ENCODE measurements around the gene NECTIN4. TPM values are rescaled to one million over a fixed set of nuclear protein-coding genes. Genes with fewer than 3 reads are reported as not detected.
A peak's percentile ranks its signal among the peaks of the same experiment; 100 is the strongest.

The NECTIN4 gene
- total and polyA plus RNA-seq, 2 experiments from 2014 or later = 0.16 TPM; not detected in 1

DNA sequence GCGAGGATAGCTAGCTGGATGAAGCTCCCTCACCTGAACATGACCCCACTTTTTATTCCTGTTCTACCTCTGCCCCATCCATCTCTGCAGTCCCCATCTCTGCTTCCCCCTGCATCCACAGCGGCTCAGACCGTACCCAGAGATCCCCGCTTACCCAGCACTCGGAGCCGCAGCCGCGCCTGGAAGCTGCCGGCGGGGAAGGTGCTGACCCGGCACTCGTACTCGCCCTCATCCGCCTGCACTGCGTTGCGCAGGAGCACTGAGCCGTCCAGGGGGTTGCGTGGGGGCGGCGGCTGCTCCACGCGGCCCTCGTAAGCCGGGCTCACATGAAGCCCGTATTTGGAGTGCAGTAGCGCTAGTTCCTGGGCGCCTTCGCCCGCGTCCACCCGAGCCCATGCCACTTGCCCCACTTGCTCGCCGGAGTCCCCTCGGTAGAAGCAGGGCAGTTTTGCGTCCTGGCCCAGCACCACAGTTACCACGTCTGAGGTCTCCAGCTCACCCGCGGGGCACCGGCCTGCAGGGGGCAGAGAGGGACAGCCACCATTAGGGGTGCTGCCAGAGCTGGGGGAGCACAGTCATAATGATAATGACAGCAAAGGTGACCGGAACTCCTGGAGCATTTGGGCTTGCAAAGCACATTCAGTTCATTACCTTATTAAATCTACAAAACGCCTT is 9.8 kb downstream of the NECTIN4 start:
- H3K36me3 Mint-ChIP-seq (ENCODE audit: low read depth) = no peaks in the 10 kb centered on the region; the same call in 2 of the 3 replicates
- H3F3A ChIP-seq (replicated peaks; ENCODE audit: low read depth) = peaks cover 5% of the 10 kb centered on the region; the same call in 1 of the 2 replicates
- H3K4me2 ChIP-seq = peak overlapping the region; percentile 65; the same call in 1 of the 2 replicates
- H3K27me3 Mint-ChIP-seq (ENCODE audit: insufficient read depth, low read depth, poor library complexity) = peaks cover 10% of the 10 kb centered on the region
- ATAC-seq (peak; percentile 75), DNase-seq (ENCODE audit: low spot score) (peak; percentile 51)
- H3K27me3 ChIP-seq (ENCODE audit: insufficient read depth) = no peaks in the 10 kb centered on the region
- peaks cover 8% of the 10 kb centered on the region for H3K4me1 Mint-ChIP-seq
- H2AFZ ChIP-seq = peak overlapping the region; percentile 92
- no peaks in the 10 kb centered on the region for H3K79me2 ChIP-seq (replicated peaks; ENCODE audit: insufficient read depth)
- H4K20me1 ChIP-seq (replicated peaks; ENCODE audit: insufficient read depth) = no peaks in the 10 kb centered on the region
- peaks cover 8% of the 10 kb centered on the region; the same call in 1 of the 2 replicates for H3K4me1 ChIP-seq (ENCODE audit: insufficient read depth)
- H3K27ac ChIP-seq (ENCODE audit: low read depth) = no peak overlapping the region
- H3K4me3 ChIP-seq = peak overlapping the region; percentile 42
- no peak overlapping the region for H3K4me3 Mint-ChIP-seq
- TF ChIP-seq, protein P1, sequence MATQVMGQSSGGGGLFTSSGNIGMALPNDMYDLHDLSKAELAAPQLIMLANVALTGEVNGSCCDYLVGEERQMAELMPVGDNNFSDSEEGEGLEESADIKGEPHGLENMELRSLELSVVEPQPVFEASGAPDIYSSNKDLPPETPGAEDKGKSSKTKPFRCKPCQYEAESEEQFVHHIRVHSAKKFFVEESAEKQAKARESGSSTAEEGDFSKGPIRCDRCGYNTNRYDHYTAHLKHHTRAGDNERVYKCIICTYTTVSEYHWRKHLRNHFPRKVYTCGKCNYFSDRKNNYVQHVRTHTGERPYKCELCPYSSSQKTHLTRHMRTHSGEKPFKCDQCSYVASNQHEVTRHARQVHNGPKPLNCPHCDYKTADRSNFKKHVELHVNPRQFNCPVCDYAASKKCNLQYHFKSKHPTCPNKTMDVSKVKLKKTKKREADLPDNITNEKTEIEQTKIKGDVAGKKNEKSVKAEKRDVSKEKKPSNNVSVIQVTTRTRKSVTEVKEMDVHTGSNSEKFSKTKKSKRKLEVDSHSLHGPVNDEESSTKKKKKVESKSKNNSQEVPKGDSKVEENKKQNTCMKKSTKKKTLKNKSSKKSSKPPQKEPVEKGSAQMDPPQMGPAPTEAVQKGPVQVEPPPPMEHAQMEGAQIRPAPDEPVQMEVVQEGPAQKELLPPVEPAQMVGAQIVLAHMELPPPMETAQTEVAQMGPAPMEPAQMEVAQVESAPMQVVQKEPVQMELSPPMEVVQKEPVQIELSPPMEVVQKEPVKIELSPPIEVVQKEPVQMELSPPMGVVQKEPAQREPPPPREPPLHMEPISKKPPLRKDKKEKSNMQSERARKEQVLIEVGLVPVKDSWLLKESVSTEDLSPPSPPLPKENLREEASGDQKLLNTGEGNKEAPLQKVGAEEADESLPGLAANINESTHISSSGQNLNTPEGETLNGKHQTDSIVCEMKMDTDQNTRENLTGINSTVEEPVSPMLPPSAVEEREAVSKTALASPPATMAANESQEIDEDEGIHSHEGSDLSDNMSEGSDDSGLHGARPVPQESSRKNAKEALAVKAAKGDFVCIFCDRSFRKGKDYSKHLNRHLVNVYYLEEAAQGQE (IDR thresholded peaks at IDR 0.05; ENCODE audit: unreplicated experiment) = no peak
- TF ChIP-seq, protein P2, sequence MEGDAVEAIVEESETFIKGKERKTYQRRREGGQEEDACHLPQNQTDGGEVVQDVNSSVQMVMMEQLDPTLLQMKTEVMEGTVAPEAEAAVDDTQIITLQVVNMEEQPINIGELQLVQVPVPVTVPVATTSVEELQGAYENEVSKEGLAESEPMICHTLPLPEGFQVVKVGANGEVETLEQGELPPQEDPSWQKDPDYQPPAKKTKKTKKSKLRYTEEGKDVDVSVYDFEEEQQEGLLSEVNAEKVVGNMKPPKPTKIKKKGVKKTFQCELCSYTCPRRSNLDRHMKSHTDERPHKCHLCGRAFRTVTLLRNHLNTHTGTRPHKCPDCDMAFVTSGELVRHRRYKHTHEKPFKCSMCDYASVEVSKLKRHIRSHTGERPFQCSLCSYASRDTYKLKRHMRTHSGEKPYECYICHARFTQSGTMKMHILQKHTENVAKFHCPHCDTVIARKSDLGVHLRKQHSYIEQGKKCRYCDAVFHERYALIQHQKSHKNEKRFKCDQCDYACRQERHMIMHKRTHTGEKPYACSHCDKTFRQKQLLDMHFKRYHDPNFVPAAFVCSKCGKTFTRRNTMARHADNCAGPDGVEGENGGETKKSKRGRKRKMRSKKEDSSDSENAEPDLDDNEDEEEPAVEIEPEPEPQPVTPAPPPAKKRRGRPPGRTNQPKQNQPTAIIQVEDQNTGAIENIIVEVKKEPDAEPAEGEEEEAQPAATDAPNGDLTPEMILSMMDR (conservative IDR thresholded peaks at IDR 0.05; ENCODE audit: low read depth in 2 of 2) = peak; percentile 43 to 57
- no peak overlapping the region for H3K27ac Mint-ChIP-seq
- H3K36me3 ChIP-seq (ENCODE audit: insufficient read depth) = no peaks in the 10 kb centered on the region
- H3K9me2 ChIP-seq (ENCODE audit: insufficient read depth) = no peaks in the 10 kb centered on the region; the same call in 1 of the 2 replicates
- H3K9me3 Mint-ChIP-seq = no peaks in the 10 kb centered on the region

DNA sequence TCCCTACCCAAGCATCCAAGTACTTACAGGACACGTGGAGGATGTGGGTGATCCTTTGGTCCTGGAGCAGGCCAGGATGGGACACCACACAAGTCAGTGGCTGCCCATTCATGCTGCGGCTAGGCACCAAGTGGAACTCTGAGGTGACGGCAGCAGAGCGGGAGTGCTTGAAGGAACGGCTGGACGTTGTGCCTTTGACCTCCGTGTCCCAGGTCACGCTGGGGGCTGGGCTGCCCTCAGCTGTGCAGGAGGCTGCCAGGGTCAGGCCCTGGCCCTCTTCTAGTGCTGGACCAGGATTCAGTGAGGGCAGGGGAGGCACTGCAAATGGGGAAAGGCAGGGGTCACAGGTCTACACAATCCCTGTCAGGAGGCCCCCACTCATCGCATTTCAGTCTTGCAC is 11.9 kb downstream of the NECTIN4 start:
- DNase-seq (ENCODE audit: low spot score) = no peak
- H3K4me1 ChIP-seq (ENCODE audit: insufficient read depth) = peaks cover 8% of the 10 kb centered on the region; the same call in 1 of the 2 replicates
- H3K27ac ChIP-seq (ENCODE audit: low read depth) = no peak overlapping the region
- H3K27me3 Mint-ChIP-seq (ENCODE audit: insufficient read depth, low read depth, poor library complexity) = peaks cover 10% of the 10 kb centered on the region
- H3K4me2 ChIP-seq = no peak overlapping the region
- H3K36me3 Mint-ChIP-seq (ENCODE audit: low read depth) = no peaks in the 10 kb centered on the region; the same call in 2 of the 3 replicates
- H3K4me1 Mint-ChIP-seq = peaks cover 8% of the 10 kb centered on the region
- no peak overlapping the region for H3K4me3 ChIP-seq
- no peaks in the 10 kb centered on the region for H3K36me3 ChIP-seq (ENCODE audit: insufficient read depth)
- H3K4me3 Mint-ChIP-seq = no peak overlapping the region
- H4K20me1 ChIP-seq (replicated peaks; ENCODE audit: insufficient read depth) = no peaks in the 10 kb centered on the region
- no peaks in the 10 kb centered on the region for H3K79me2 ChIP-seq (replicated peaks; ENCODE audit: insufficient read depth)
- H3K9me2 ChIP-seq (ENCODE audit: insufficient read depth) = no peaks in the 10 kb centered on the region; the same call in 1 of the 2 replicates
- H3K9me3 Mint-ChIP-seq = no peaks in the 10 kb centered on the region
- no peak overlapping the region for H3K27ac Mint-ChIP-seq
- H3F3A ChIP-seq (replicated peaks; ENCODE audit: low read depth) = peaks cover 5% of the 10 kb centered on the region; the same call in 1 of the 2 replicates
- ATAC-seq = no peak
- no peaks in the 10 kb centered on the region for H3K27me3 ChIP-seq (ENCODE audit: insufficient read depth)
- no peak overlapping the region for H2AFZ ChIP-seq
- no peak for TF ChIP-seq JUNB (IDR thresholded peaks at IDR 0.05; ENCODE audit: unreplicated experiment)
- no peak for TF ChIP-seq NANOG (IDR thresholded peaks at IDR 0.05; ENCODE audit: borderline replicate concordance)
- no peak for TF ChIP-seq EZH2phosphoT487 (IDR thresholded peaks at IDR 0.05; ENCODE audit: unreplicated experiment)
- TF ChIP-seq STAT1 (IDR thresholded peaks at IDR 0.05; ENCODE audit: unreplicated experiment) = no peak
- TF ChIP-seq, protein P3, sequence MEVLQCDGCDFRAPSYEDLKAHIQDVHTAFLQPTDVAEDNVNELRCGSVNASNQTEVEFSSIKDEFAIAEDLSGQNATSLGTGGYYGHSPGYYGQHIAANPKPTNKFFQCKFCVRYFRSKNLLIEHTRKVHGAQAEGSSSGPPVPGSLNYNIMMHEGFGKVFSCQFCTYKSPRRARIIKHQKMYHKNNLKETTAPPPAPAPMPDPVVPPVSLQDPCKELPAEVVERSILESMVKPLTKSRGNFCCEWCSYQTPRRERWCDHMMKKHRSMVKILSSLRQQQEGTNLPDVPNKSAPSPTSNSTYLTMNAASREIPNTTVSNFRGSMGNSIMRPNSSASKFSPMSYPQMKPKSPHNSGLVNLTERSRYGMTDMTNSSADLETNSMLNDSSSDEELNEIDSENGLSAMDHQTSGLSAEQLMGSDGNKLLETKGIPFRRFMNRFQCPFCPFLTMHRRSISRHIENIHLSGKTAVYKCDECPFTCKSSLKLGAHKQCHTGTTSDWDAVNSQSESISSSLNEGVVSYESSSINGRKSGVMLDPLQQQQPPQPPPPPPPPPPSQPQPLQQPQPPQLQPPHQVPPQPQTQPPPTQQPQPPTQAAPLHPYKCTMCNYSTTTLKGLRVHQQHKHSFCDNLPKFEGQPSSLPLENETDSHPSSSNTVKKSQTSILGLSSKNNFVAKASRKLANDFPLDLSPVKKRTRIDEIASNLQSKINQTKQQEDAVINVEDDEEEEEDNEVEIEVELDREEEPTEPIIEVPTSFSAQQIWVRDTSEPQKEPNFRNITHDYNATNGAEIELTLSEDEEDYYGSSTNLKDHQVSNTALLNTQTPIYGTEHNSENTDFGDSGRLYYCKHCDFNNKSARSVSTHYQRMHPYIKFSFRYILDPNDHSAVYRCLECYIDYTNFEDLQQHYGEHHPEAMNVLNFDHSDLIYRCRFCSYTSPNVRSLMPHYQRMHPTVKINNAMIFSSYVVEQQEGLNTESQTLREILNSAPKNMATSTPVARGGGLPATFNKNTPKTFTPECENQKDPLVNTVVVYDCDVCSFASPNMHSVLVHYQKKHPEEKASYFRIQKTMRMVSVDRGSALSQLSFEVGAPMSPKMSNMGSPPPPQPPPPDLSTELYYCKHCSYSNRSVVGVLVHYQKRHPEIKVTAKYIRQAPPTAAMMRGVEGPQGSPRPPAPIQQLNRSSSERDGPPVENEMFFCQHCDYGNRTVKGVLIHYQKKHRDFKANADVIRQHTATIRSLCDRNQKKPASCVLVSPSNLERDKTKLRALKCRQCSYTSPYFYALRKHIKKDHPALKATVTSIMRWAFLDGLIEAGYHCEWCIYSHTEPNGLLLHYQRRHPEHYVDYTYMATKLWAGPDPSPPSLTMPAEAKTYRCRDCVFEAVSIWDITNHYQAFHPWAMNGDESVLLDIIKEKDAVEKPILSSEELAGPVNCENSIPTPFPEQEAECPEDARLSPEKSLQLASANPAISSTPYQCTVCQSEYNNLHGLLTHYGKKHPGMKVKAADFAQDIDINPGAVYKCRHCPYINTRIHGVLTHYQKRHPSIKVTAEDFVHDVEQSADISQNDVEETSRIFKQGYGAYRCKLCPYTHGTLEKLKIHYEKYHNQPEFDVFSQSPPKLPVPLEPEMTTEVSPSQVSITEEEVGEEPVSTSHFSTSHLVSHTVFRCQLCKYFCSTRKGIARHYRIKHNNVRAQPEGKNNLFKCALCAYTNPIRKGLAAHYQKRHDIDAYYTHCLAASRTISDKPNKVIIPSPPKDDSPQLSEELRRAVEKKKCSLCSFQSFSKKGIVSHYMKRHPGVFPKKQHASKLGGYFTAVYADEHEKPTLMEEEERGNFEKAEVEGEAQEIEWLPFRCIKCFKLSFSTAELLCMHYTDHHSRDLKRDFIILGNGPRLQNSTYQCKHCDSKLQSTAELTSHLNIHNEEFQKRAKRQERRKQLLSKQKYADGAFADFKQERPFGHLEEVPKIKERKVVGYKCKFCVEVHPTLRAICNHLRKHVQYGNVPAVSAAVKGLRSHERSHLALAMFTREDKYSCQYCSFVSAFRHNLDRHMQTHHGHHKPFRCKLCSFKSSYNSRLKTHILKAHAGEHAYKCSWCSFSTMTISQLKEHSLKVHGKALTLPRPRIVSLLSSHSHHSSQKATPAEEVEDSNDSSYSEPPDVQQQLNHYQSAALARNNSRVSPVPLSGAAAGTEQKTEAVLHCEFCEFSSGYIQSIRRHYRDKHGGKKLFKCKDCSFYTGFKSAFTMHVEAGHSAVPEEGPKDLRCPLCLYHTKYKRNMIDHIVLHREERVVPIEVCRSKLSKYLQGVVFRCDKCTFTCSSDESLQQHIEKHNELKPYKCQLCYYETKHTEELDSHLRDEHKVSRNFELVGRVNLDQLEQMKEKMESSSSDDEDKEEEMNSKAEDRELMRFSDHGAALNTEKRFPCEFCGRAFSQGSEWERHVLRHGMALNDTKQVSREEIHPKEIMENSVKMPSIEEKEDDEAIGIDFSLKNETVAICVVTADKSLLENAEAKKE (CRISPR knock-in tag; IDR thresholded peaks at IDR 0.05) = no peak
- no peak for TF ChIP-seq CREB1 (CRISPR knock-in tag; IDR thresholded peaks at IDR 0.05; ENCODE audit: low read depth)

Measured in GM23338 (cell line).